HEK293 (cell line): ENCODE data around the gene CASQ2.

ENCODE experiments used
- CTCF ChIA-PET: fragments of 350-600 bp; formaldehyde crosslinking; extraction: SDS; loops from one replicate; lab custom pipeline; 2021; ENCODE audit warnings: antibody characterized with exemption; lab: Yijun Ruan, JAX
- POLR2A ChIA-PET: fragments of 300-600 bp; formaldehyde crosslinking; extraction: SDS; loops from one replicate; lab custom pipeline; 2020; ENCODE audit warnings: antibody characterized with exemption, inconsistent platforms; lab: Yijun Ruan, JAX
- H3K27ac ChIP-seq: fragments of 200-500 bp; sonication (Bioruptor generic); 2 replicates; pipeline ENCODE4 v1.5.1; 2014; ENCODE audit warnings: low read depth, low read length, control low read depth, inconsistent platforms; ENCODE audit errors: extremely low read depth
- H3K36me3 ChIP-seq, 2 experiments: fragments of 200-500 bp in 1 of 2; sonication (Bioruptor generic) in 1 of 2; 1 replicate in 1 of 2; 2 replicates in 1 of 2; pipeline ENCODE4 v1.5.1; 2014 to 2017; ENCODE audit warnings: inconsistent platforms in 2 of 2, low read length in 2 of 2; ENCODE audit not compliant: control insufficient read depth in 2 of 2, insufficient read depth in 1 of 2
- H3K4me1 ChIP-seq: fragments of 200-500 bp; sonication (Bioruptor generic); 2 replicates; pipeline ENCODE4 v1.5.1; 2014; ENCODE audit warnings: mild to moderate bottlenecking, low read length, inconsistent platforms; ENCODE audit not compliant: control insufficient read depth, insufficient read depth
- H3K4me3 ChIP-seq: 2 replicates; pipeline ENCODE4 v1.5.1; 2011; ENCODE audit warnings: low read depth, mild to moderate bottlenecking, control low read depth, low read length, moderate library complexity
- H3K9me3 ChIP-seq: fragments of 200-500 bp; sonication (Bioruptor generic); 2 replicates; pipeline ENCODE4 v1.5.1; 2014; ENCODE audit warnings: low read depth, low read length, inconsistent platforms; ENCODE audit not compliant: control insufficient read depth, insufficient read depth
- GLIS2 ChIP-seq: fragments of 450-650 bp; formaldehyde crosslinking; IDR thresholded peaks from 2 replicates; pipeline ENCODE4 v1.5.1; 2016; ENCODE audit warnings: missing biosample characterization, missing genetic modification characterization
- KLF7 ChIP-seq: fragments of 450-650 bp; formaldehyde crosslinking; IDR thresholded peaks from 2 replicates; pipeline ENCODE4 v1.5.1; 2016; ENCODE audit warnings: missing biosample characterization, missing genetic modification characterization, borderline replicate concordance
- SCRT1 ChIP-seq: fragments of 450-650 bp; formaldehyde crosslinking; IDR thresholded peaks from 2 replicates; pipeline ENCODE4 v1.5.1; 2016; ENCODE audit warnings: missing biosample characterization, missing genetic modification characterization, borderline replicate concordance
- SP2 ChIP-seq: fragments of 450-650 bp; formaldehyde crosslinking; IDR thresholded peaks from 2 replicates; pipeline ENCODE4 v1.5.1; 2016; ENCODE audit warnings: missing biosample characterization, missing genetic modification characterization
- ZBTB21 ChIP-seq: fragments of 450-650 bp; formaldehyde crosslinking; IDR thresholded peaks from 2 replicates; pipeline ENCODE4 v1.5.1; 2017; ENCODE audit warnings: missing biosample characterization, missing genetic modification characterization
- ZBTB7A ChIP-seq: fragments of 450-650 bp; formaldehyde crosslinking; IDR thresholded peaks from 2 replicates; pipeline ENCODE4 v1.5.1; 2016; ENCODE audit warnings: low read depth, missing biosample characterization, missing genetic modification characterization
- ZFP37 ChIP-seq: fragments of 450-650 bp; formaldehyde crosslinking; IDR thresholded peaks from 2 replicates; pipeline ENCODE4 v1.5.1; 2016; ENCODE audit warnings: missing biosample characterization, missing genetic modification characterization
- ZNF138 ChIP-seq: fragments of 450-650 bp; formaldehyde crosslinking; IDR thresholded peaks from 2 replicates; pipeline ENCODE4 v1.5.1; 2016; ENCODE audit warnings: missing biosample characterization, missing genetic modification characterization, borderline replicate concordance
- ZNF157 ChIP-seq: fragments of 450-650 bp; formaldehyde crosslinking; IDR thresholded peaks from 2 replicates; pipeline ENCODE4 v1.5.1; 2016; ENCODE audit warnings: missing biosample characterization, missing genetic modification characterization
- ZNF2 ChIP-seq: fragments of 450-650 bp; formaldehyde crosslinking; IDR thresholded peaks from 2 replicates; pipeline ENCODE4 v1.5.1; 2016; ENCODE audit warnings: missing biosample characterization, missing genetic modification characterization
- ZNF202 ChIP-seq: fragments of 450-650 bp; formaldehyde crosslinking; IDR thresholded peaks from 2 replicates; pipeline ENCODE4 v1.5.1; 2016; ENCODE audit warnings: missing biosample characterization, missing genetic modification characterization, borderline replicate concordance
- ZNF24 ChIP-seq: fragments of 450-650 bp; formaldehyde crosslinking; IDR thresholded peaks from 2 replicates; pipeline ENCODE4 v1.5.1; 2016; ENCODE audit warnings: missing biosample characterization, missing genetic modification characterization
- ZNF266 ChIP-seq: fragments of 450-650 bp; formaldehyde crosslinking; IDR thresholded peaks from 2 replicates; pipeline ENCODE4 v1.5.1; 2016; ENCODE audit warnings: missing biosample characterization, missing genetic modification characterization, low read depth
- ZNF324 ChIP-seq: fragments of 450-650 bp; formaldehyde crosslinking; IDR thresholded peaks from 2 replicates; pipeline ENCODE4 v1.5.1; 2016; ENCODE audit warnings: missing biosample characterization, missing genetic modification characterization
- ZNF362 ChIP-seq: fragments of 450-650 bp; formaldehyde crosslinking; IDR thresholded peaks from 2 replicates; pipeline ENCODE4 v1.5.1; 2016; ENCODE audit warnings: missing biosample characterization, missing genetic modification characterization
- ZNF416 ChIP-seq: fragments of 450-650 bp; formaldehyde crosslinking; IDR thresholded peaks from 2 replicates; pipeline ENCODE4 v1.5.1; 2016; ENCODE audit warnings: missing biosample characterization, missing genetic modification characterization
- ZNF426 ChIP-seq: fragments of 450-650 bp; formaldehyde crosslinking; IDR thresholded peaks from 2 replicates; pipeline ENCODE4 v1.5.1; 2017; ENCODE audit warnings: missing biosample characterization, missing genetic modification characterization, mild to moderate bottlenecking, inconsistent platforms, moderate library complexity
- ZNF473 ChIP-seq: fragments of 450-650 bp; formaldehyde crosslinking; IDR thresholded peaks from 2 replicates; pipeline ENCODE4 v1.5.1; 2017; ENCODE audit warnings: missing biosample characterization, missing genetic modification characterization
- ZNF544 ChIP-seq: fragments of 450-650 bp; formaldehyde crosslinking; IDR thresholded peaks from 2 replicates; pipeline ENCODE4 v1.5.0; 2017; ENCODE audit warnings: missing biosample characterization, missing genetic modification characterization
- ZNF580 ChIP-seq: fragments of 450-650 bp; formaldehyde crosslinking; IDR thresholded peaks from 2 replicates; pipeline ENCODE4 v1.5.1; 2016; ENCODE audit warnings: missing biosample characterization, missing genetic modification characterization
- ZNF654 ChIP-seq: fragments of 450-650 bp; formaldehyde crosslinking; IDR thresholded peaks from 2 replicates; pipeline ENCODE4 v1.5.1; 2016; ENCODE audit warnings: low read depth, missing biosample characterization, missing genetic modification characterization
- ZNF660 ChIP-seq: fragments of 450-650 bp; IDR thresholded peaks from 2 replicates; pipeline ENCODE4 v1.5.1; 2018; ENCODE audit warnings: missing biosample characterization, mild to moderate bottlenecking, missing genetic modification characterization
- TF ChIP-seq, protein P1 (sequence below): fragments of 450-650 bp; formaldehyde crosslinking; IDR thresholded peaks from 2 replicates; pipeline ENCODE4 v1.5.1; 2016; ENCODE audit warnings: missing biosample characterization, missing genetic modification characterization
- TF ChIP-seq, protein P2 (sequence below): IDR thresholded peaks from 2 replicates; pipeline ENCODE4 v1.6.1; 2011; ENCODE audit warnings: mild to moderate bottlenecking, low read depth, low read length, borderline replicate concordance
- TF ChIP-seq, protein P3 (sequence below): fragments of 450-650 bp; formaldehyde crosslinking; IDR thresholded peaks from 2 replicates; pipeline ENCODE4 v1.5.1; 2016; ENCODE audit warnings: missing biosample characterization, missing genetic modification characterization, borderline replicate concordance

Gene CASQ2

GRCh38 chr1:115809847-115810246 lies 41.3 kb upstream of the CASQ2 start:
- Histone ChIP-seq H3K4me3 (no peak overlapping the region), H3K27ac (no peak overlapping the region), H3K4me1 (no peaks in the 10 kb centered on the region), H3K36me3 (no peaks in the 10 kb centered on the region), H3K9me3 (no peaks in the 10 kb centered on the region)
- ChIA-PET CTCF (interaction anchor here (1.0 to 3.3 kb wide), 5 partner anchors 169 to 690 kb away, joined by 3 to 23 read pairs (median 4); no protein-coding TSS in a partner anchor), POLR2A (no interaction called here)
- TF ChIP-seq ZBTB7A (tag by site-specific recombination) (no peak), ZNF660 (tag by site-specific recombination) (no peak), ZFP37 (tag by site-specific recombination) (no peak), GLIS2 (no peak), ZNF2 (tag by site-specific recombination) (no peak), ZNF138 (tag by site-specific recombination) (no peak), ZNF544 (tag by site-specific recombination) (no peak), SCRT1 (tag by site-specific recombination) (no peak), ZNF24 (tag by site-specific recombination) (no peak), ZNF266 (tag by site-specific recombination) (no peak), ZNF324 (tag by site-specific recombination) (no peak)
- TF ChIP-seq, protein P1, sequence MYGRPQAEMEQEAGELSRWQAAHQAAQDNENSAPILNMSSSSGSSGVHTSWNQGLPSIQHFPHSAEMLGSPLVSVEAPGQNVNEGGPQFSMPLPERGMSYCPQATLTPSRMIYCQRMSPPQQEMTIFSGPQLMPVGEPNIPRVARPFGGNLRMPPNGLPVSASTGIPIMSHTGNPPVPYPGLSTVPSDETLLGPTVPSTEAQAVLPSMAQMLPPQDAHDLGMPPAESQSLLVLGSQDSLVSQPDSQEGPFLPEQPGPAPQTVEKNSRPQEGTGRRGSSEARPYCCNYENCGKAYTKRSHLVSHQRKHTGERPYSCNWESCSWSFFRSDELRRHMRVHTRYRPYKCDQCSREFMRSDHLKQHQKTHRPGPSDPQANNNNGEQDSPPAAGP: no peak

DNA sequence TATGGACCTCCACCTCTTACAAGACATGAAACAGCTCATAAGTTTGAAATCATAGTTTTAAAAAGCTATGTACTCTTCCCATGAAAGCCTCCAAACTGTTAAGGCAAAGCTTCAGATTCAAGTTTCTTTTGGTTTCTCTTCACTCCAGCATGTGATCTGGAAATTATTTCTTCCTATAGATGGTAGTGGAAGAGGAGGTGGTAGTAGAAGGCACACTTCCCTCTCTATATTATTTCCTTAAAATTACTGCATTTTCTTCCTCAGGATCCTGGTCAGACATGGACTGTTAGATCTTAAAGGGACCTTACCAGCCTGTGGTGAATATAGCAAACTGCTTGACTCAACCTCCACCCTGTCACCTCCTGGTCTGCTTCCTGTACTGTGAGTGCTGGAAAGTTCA lies 40.6 kb upstream of the CASQ2 start:
- CTCF ChIA-PET: interaction anchor here (0.7 to 3.3 kb wide), 4 partner anchors 69 to 174 kb away, joined by 3 to 23 read pairs (median 4); no protein-coding TSS in a partner anchor
- Histone ChIP-seq H3K27ac (no peak overlapping the region), H3K9me3 (no peaks in the 10 kb centered on the region), H3K36me3 (no peaks in the 10 kb centered on the region), H3K4me3 (no peak overlapping the region), H3K4me1 (no peaks in the 10 kb centered on the region)
- POLR2A ChIA-PET: no interaction called here
- TF ChIP-seq ZNF473 (tag by site-specific recombination) (no peak), ZNF416 (tag by site-specific recombination) (no peak), ZNF202 (tag by site-specific recombination) (no peak), ZBTB21 (tag by site-specific recombination) (no peak), ZNF580 (tag by site-specific recombination) (no peak), SP2 (tag by site-specific recombination) (no peak), SCRT1 (tag by site-specific recombination) (no peak), ZNF426 (tag by site-specific recombination) (no peak), ZNF660 (tag by site-specific recombination) (no peak), ZNF157 (tag by site-specific recombination) (no peak), ZNF654 (no peak), ZNF362 (no peak), KLF7 (tag by site-specific recombination) (no peak)
- TF ChIP-seq, protein P2, sequence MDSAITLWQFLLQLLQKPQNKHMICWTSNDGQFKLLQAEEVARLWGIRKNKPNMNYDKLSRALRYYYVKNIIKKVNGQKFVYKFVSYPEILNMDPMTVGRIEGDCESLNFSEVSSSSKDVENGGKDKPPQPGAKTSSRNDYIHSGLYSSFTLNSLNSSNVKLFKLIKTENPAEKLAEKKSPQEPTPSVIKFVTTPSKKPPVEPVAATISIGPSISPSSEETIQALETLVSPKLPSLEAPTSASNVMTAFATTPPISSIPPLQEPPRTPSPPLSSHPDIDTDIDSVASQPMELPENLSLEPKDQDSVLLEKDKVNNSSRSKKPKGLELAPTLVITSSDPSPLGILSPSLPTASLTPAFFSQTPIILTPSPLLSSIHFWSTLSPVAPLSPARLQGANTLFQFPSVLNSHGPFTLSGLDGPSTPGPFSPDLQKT: no peak
- TF ChIP-seq, protein P3, sequence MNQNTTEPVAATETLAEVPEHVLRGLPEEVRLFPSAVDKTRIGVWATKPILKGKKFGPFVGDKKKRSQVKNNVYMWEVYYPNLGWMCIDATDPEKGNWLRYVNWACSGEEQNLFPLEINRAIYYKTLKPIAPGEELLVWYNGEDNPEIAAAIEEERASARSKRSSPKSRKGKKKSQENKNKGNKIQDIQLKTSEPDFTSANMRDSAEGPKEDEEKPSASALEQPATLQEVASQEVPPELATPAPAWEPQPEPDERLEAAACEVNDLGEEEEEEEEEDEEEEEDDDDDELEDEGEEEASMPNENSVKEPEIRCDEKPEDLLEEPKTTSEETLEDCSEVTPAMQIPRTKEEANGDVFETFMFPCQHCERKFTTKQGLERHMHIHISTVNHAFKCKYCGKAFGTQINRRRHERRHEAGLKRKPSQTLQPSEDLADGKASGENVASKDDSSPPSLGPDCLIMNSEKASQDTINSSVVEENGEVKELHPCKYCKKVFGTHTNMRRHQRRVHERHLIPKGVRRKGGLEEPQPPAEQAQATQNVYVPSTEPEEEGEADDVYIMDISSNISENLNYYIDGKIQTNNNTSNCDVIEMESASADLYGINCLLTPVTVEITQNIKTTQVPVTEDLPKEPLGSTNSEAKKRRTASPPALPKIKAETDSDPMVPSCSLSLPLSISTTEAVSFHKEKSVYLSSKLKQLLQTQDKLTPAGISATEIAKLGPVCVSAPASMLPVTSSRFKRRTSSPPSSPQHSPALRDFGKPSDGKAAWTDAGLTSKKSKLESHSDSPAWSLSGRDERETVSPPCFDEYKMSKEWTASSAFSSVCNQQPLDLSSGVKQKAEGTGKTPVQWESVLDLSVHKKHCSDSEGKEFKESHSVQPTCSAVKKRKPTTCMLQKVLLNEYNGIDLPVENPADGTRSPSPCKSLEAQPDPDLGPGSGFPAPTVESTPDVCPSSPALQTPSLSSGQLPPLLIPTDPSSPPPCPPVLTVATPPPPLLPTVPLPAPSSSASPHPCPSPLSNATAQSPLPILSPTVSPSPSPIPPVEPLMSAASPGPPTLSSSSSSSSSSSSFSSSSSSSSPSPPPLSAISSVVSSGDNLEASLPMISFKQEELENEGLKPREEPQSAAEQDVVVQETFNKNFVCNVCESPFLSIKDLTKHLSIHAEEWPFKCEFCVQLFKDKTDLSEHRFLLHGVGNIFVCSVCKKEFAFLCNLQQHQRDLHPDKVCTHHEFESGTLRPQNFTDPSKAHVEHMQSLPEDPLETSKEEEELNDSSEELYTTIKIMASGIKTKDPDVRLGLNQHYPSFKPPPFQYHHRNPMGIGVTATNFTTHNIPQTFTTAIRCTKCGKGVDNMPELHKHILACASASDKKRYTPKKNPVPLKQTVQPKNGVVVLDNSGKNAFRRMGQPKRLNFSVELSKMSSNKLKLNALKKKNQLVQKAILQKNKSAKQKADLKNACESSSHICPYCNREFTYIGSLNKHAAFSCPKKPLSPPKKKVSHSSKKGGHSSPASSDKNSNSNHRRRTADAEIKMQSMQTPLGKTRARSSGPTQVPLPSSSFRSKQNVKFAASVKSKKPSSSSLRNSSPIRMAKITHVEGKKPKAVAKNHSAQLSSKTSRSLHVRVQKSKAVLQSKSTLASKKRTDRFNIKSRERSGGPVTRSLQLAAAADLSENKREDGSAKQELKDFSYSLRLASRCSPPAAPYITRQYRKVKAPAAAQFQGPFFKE (tag by site-specific recombination): no peak
